Fibroblast of mammary gland (primary cell): ENCODE data around the gene SH2D2A.

Experiments used
- DNase-seq: peaks from one replicate; pipeline ENCODE4 v3.0.0-alpha.2; 2010; ENCODE audit warnings: low read depth
- H3K4me3 ChIP-seq: 2 replicates; pipeline ENCODE4 v1.5.1; 2011; ENCODE audit warnings: low read depth, mild to moderate bottlenecking, low read length, moderate library complexity; ENCODE audit not compliant: control insufficient read depth
- TF ChIP-seq, protein P1 (sequence below): conservative IDR thresholded peaks from 2 replicates; pipeline ENCODE4 v1.5.1; 2011; ENCODE audit warnings: low read depth, low read length, inconsistent platforms; ENCODE audit not compliant: control insufficient read depth, insufficient read depth

SH2D2A gene

DNA sequence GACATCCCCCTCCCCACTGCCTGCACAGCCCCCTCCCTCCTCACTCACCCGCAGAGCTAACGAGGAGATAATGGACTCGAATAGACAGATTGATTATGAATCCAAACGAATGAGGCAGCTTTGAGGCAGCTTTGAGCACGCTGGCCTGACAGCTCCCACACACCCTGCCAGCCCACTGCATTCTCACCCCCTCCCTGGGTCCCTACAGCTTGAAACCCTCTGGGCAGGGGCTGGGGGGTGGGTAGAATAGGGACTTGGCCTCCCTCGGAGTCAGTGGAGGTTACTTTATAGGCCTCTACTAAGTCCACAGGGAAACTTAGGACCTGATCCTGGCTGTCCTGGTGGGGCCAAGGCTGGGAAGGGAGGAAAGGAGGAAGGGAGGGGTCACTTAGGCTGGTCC, 45.9 kb upstream of the SH2D2A start:
- no peak for DNase-seq
- no peak overlapping the region for H3K4me3 ChIP-seq
- TF ChIP-seq, protein P1, sequence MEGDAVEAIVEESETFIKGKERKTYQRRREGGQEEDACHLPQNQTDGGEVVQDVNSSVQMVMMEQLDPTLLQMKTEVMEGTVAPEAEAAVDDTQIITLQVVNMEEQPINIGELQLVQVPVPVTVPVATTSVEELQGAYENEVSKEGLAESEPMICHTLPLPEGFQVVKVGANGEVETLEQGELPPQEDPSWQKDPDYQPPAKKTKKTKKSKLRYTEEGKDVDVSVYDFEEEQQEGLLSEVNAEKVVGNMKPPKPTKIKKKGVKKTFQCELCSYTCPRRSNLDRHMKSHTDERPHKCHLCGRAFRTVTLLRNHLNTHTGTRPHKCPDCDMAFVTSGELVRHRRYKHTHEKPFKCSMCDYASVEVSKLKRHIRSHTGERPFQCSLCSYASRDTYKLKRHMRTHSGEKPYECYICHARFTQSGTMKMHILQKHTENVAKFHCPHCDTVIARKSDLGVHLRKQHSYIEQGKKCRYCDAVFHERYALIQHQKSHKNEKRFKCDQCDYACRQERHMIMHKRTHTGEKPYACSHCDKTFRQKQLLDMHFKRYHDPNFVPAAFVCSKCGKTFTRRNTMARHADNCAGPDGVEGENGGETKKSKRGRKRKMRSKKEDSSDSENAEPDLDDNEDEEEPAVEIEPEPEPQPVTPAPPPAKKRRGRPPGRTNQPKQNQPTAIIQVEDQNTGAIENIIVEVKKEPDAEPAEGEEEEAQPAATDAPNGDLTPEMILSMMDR: no peak

DNA sequence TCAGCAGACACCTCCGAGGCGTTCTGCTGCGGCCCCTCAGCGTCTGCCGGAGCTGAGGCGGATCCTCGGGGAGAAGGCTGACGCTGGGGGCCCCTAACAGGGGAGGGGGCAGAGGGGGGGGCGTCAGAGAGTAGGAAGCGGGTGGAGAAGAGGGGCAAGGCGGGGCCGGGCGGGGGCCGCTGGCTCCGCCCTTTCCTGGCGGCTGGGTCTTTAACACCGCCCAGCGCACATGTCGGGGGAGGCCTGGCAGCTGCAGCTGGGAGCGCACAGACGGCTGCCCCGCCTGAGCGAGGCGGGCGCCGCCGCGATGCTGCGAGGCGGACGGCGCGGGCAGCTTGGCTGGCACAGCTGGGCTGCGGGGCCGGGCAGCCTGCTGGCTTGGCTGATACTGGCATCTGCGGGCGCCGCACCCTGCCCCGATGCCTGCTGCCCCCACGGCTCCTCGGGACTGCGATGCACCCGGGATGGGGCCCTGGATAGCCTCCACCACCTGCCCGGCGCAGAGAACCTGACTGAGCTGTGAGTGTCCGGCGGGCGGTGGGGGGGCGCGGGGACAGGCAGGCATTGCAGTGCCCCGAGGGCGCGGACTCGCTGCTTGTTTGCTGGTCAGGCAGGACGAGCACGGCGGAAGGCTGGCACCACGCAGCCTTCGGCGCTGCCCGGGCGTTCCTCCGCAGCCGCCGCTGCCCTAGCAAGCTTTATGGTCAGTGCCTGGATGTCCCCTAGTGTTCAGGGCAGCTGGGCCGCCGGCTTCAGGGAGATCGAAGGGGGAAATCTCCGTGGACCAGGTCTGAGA, 44.2 kb upstream of the SH2D2A start, which contains the start of gene NTRK1:
NTRK1 (plus strand) TSS at position 238 of the 796 bp plus-strand sequence; CDS start at position 308, 70 bp downstream.
- TF ChIP-seq, protein P1: no peak
- H3K4me3 ChIP-seq: peak within 1 kb of the TSS; percentile 0
- DNase-seq: no peak

DNA sequence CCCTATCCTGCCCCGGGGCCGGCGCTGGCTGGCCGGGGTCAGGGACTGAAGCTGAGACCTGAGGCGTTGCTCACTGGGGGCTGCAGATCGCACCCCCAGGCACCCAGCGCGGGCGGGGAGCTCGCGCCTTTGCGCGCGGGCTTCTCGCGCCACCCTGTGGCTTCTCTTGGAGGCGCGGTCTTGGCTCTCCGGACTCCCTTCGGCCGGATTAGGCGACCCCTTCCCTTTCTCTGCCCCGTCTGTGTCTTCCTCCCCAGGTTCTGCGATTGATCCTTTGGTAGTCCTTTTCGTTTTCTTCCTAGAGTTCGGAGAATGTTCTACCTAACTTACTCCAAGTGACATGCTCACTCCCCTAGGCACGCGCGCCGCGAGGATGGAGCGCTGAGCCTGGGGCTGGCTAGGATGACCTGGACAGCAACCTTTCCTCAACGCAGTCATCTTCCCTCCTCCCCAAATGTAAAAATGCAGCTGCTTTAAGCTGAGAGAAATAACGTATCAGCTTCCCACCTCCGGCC, 43.5 kb upstream of the SH2D2A start:
- DNase-seq: peak; percentile 31
- peak overlapping the region; percentile 0 for H3K4me3 ChIP-seq
- TF ChIP-seq, protein P1: peak; percentile 65

DNA sequence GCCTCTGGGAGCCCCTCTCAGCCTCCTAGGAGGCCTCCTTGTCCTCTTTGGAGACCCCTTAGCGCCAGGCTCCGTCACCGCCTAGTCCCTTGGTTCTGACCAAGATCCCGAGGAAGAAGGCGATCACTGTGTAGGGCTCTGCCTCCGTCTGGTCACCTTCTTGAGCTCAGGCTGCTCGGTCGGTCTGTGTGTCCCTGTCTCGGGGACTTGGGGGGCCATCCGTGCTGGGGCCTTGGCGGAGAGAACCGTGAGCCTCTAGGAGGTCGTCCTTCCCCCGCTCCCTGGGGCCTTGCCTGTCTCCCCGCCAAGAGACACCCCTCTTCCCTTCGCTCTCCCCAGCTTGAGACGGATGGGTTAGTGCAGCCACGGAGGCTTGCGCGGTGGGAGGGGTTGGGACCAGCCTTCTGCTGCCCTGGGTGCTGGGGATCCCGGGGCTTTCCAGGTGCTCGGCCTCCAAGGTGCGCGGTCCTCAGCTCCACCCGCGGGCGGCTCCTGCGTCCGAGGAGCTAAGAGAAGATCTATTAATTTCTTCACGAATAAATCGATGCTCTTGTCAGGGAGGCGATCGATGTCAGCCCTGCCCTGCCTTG, 43.0 kb upstream of the SH2D2A start:
- peak overlapping the region; percentile 0 for H3K4me3 ChIP-seq
- TF ChIP-seq, protein P1: no peak
- DNase-seq: no peak

DNA sequence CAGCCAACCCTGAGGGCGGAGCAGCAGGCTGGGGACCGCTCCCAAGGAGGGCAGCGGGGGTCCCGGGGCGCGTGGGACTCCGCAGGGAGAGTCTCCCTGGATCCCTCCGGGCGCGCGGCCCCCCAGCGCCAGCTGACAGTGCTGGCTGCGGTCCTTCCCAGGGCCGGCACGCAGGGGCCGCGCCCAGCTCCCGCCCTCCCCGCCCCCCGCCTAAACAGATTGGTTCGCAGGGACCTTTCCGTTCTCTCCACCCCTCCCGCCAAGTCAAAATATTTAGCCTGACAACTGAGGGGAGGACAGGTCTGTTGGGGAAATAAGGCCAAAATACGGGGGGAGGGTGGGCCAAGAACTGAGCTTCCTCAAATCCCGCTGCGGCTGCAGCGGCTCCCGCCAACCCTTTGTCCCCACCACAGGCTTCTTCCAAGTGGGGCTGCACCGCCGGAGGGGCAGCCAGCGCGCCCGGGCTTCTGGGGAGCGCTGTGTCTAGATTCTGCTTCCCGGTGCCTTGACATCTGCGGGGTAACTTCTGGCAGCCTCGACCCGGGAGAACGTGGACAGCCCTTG, 42.4 kb upstream of the SH2D2A start, which contains the start of gene INSRR:
INSRR (minus strand) TSS at position 159 of the 564 bp plus-strand sequence. CDS start 496 bp downstream, outside the sequence.
- TF ChIP-seq, protein P1: no peak
- DNase-seq: no peak
- H3K4me3 ChIP-seq: peak within 1 kb of the TSS; percentile 0

DNA sequence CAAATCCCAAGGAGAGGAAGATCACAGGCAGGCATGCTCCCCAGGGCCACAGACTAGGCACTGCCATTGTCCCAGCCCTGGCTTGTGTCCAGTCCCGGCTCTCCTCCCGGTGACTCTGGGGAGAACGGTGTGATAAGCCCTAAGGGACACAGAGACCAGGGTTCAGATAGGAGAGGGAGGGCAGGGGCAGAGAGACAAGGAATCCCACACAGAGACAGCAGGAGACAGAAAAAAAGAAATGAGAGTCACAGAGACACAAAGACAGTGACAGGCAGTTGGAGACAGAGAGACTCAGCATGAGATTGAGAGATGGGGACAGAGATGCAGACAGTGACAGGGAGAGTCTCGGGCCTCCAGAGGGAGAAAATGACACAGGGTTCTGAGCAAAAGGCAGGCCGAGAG, 41.9 kb upstream of the SH2D2A start:
- H3K4me3 ChIP-seq: no peak overlapping the region
- TF ChIP-seq, protein P1: no peak
- DNase-seq: no peak
